Adrenal gland (tissue), 5 donors: ENCODE measurements around the gene NAV2.

ENCODE experiments used
- CTCF ChIP-seq, 6 experiments: fragments of 450-650 bp in 4 of 6; fragments of 200-600 bp in 2 of 6; sonication (generic) in 1 of 6; IDR thresholded peaks; 1 replicate in 5 of 6; 2 replicates in 1 of 6; pipeline versions ENCODE4 v1.5.1 to v1.8.0; 2016 to 2021; ENCODE audit warnings: antibody characterized with exemption in 6 of 6, mild to moderate bottlenecking in 2 of 6, moderate library complexity in 1 of 6
- POLR2A ChIP-seq, 2 donors: fragments of 450-650 bp; IDR thresholded peaks; one replicate each; pipeline ENCODE4 v1.6.1; 2017; ENCODE audit warnings: antibody characterized with exemption in 2 of 2, mild to moderate bottlenecking in 2 of 2, moderate library complexity in 1 of 2
- donor health status: DM: no; HTN: no; CAD: no.

- TF ChIP-seq POLR2A (IDR thresholded peaks at IDR 0.05): no peak
- no peak for TF ChIP-seq CTCF (IDR thresholded peaks at IDR 0.05)
Observed at GRCh38 chr11:19992162-19992561, 279.5 kb downstream of the NAV2 start.
